GM23248 (cell line): ENCODE measurements around the gene DLX6. TPM values are rescaled to one million over a fixed set of nuclear protein-coding genes. Genes with fewer than 3 reads are reported as not detected.

Experiments
- DNase-seq: peaks from one replicate; pipeline ENCODE4 v3.0.0-alpha.2; 2015
- H2AFZ ChIP-seq: fragments of 200-600 bp; sonication (generic); 2 replicates; pipeline ENCODE4 v1.6.1; 2016; ENCODE audit warnings: antibody characterized with exemption
- H3F3A ChIP-seq: fragments of 200-600 bp; sonication (generic); 2 replicates; pipeline ENCODE4 v1.6.1; 2016; ENCODE audit warnings: mild to moderate bottlenecking, antibody characterized with exemption, mixed run types; ENCODE audit not compliant: insufficient read depth
- H3K27ac ChIP-seq: fragments of 200-600 bp; sonication (generic); 2 replicates; pipeline ENCODE4 v1.5.1; 2016; ENCODE audit warnings: mild to moderate bottlenecking
- H3K27me3 ChIP-seq: fragments of 200-600 bp; sonication (generic); replicated peaks from 2 replicates; pipeline ENCODE4 v1.6.1; 2016; ENCODE audit warnings: mild to moderate bottlenecking; ENCODE audit not compliant: insufficient read depth
- H3K36me3 ChIP-seq: fragments of 200-600 bp; sonication (generic); 2 replicates; pipeline ENCODE4 v1.6.1; 2016; ENCODE audit warnings: low read depth, mild to moderate bottlenecking
- H3K4me1 ChIP-seq: fragments of 200-600 bp; sonication (generic); 2 replicates; pipeline ENCODE4 v1.6.1; 2016; ENCODE audit warnings: mild to moderate bottlenecking; ENCODE audit not compliant: insufficient read depth
- H3K4me2 ChIP-seq: fragments of 200-600 bp; sonication (generic); one replicate; pipeline ENCODE4 v1.6.1; 2016; ENCODE audit warnings: mild to moderate bottlenecking; ENCODE audit not compliant: unreplicated experiment
- H3K4me3 ChIP-seq: fragments of 200-600 bp; sonication (generic); 2 replicates; pipeline ENCODE4 v1.5.1; 2016; ENCODE audit warnings: mild to moderate bottlenecking
- H3K79me2 ChIP-seq: fragments of 200-600 bp; sonication (generic); 2 replicates; pipeline ENCODE4 v1.6.1; 2016; ENCODE audit warnings: mild to moderate bottlenecking; ENCODE audit not compliant: insufficient read depth
- H3K9ac ChIP-seq: fragments of 200-600 bp; sonication (generic); 2 replicates; pipeline ENCODE4 v1.6.1; 2016; ENCODE audit warnings: mild to moderate bottlenecking
- H3K9me2 ChIP-seq: fragments of 200-600 bp; sonication (generic); 2 replicates; pipeline ENCODE4 v1.6.1; 2016; ENCODE audit warnings: mixed run types, mild to moderate bottlenecking, moderate library complexity; ENCODE audit not compliant: insufficient read depth
- H3K9me3 ChIP-seq: fragments of 200-600 bp; sonication (generic); one replicate; pipeline ENCODE4 v1.6.1; 2017; ENCODE audit warnings: low read depth
- H4K20me1 ChIP-seq: fragments of 200-600 bp; sonication (generic); 2 replicates; pipeline ENCODE4 v1.6.0; 2016; ENCODE audit not compliant: insufficient read depth
- EZH2 ChIP-seq: fragments of 200-600 bp; sonication (generic); IDR thresholded peaks from 2 replicates; pipeline ENCODE4 v1.6.1; 2018; ENCODE audit warnings: antibody characterized with exemption, mild to moderate bottlenecking; ENCODE audit not compliant: insufficient read depth, poor library complexity, severe bottlenecking
- EZH2phosphoT487 ChIP-seq: fragments of 200-600 bp; sonication (generic); IDR thresholded peaks from 2 replicates; pipeline ENCODE4 v1.6.1; 2018; ENCODE audit warnings: antibody characterized with exemption, moderate library complexity, mild to moderate bottlenecking, low read depth; ENCODE audit not compliant: insufficient read depth
- WGBS, 2 experiments: methylation state at CpG; one replicate each; pipeline ENCODE4 v1.1.6; 2015 to 2017; ENCODE audit warnings: low lambda C conversion rate in 2 of 2, low coverage in 1 of 2; ENCODE audit errors: missing lambda C conversion rate in 2 of 2; 5-methylcytosine and 5-hydroxymethylcytosine counted together
- in situ Hi-C: fragments of 300-500 bp; cut with MboI; formaldehyde crosslinking; loops from 2 replicates; pipeline ENCODE4 v1.15.0; 2020
- polyA plus RNA-seq: library from polyadenylated mRNA; unstranded; fragments of >200 nt; fragmentation: Nextera tagmentation; extraction: Ambion mirVana; gene quantifications from 2 replicates; pipeline ENCODE4 v1.2.1, GENCODE V29; 2016
- total RNA-seq: library from RNA; depleted of rRNA; stranded (reverse); fragments of >200 nt; shearing (Covaris generic); gene quantifications from 2 replicates; pipeline ENCODE4 v1.2.3, GENCODE V29; 2014

Gene DLX6
- total and polyA plus RNA-seq, 2 experiments from 2014 or later = not detected

GRCh38 chr7:96982586-96982985 is 22.8 kb upstream of the DLX6 start:
- Histone ChIP-seq H2AFZ (no peak overlapping the region), H3K4me2 (no peak overlapping the region), H3F3A (no peaks in the 10 kb centered on the region), H3K4me3 (no peak overlapping the region), H3K79me2 (no peaks in the 10 kb centered on the region), H3K36me3 (no peaks in the 10 kb centered on the region), H3K9me3 (no peaks in the 10 kb centered on the region), H3K9me2 (no peaks in the 10 kb centered on the region), H3K27ac (no peak overlapping the region), H3K4me1 (no peaks in the 10 kb centered on the region), H3K9ac (no peak overlapping the region), H3K27me3 (peaks cover 15% of the 10 kb centered on the region), H4K20me1 (no peaks in the 10 kb centered on the region)
- in situ Hi-C loops = no loop called here
- no peak for TF ChIP-seq EZH2
- no peak for TF ChIP-seq EZH2phosphoT487
- DNase-seq = no peak
- 53 to 55% methylated on average over 1 of the region's 1 CpG for WGBS, 2 experiments

- Histone ChIP-seq H3K4me1 (no peaks in the 10 kb centered on the region), H3K9me3 (no peaks in the 10 kb centered on the region), H3K4me2 (no peak overlapping the region), H3K79me2 (no peaks in the 10 kb centered on the region), H3K27ac (no peak overlapping the region), H3F3A (no peaks in the 10 kb centered on the region), H3K4me3 (no peak overlapping the region), H2AFZ (no peak overlapping the region), H4K20me1 (no peaks in the 10 kb centered on the region), H3K27me3 (peaks cover 47% of the 10 kb centered on the region), H3K36me3 (no peaks in the 10 kb centered on the region), H3K9ac (no peak overlapping the region), H3K9me2 (no peaks in the 10 kb centered on the region)
- TF ChIP-seq EZH2 (no peak), EZH2phosphoT487 (no peak)
- DNase-seq = no peak
- in situ Hi-C loops = no loop called here
- WGBS, 2 experiments = 22 to 49% methylated on average over 1 of the region's 1 CpG
These were observed 19.4 kb upstream of the DLX6 start for GRCh38 chr7:96985992-96986391.

- Histone ChIP-seq H3K9ac (no peak overlapping the region), H3K36me3 (no peaks in the 10 kb centered on the region), H3K4me1 (no peaks in the 10 kb centered on the region), H3K79me2 (no peaks in the 10 kb centered on the region), H3K27me3 (peaks cover 56% of the 10 kb centered on the region), H3F3A (no peaks in the 10 kb centered on the region), H2AFZ (no peak overlapping the region), H3K9me3 (no peaks in the 10 kb centered on the region), H3K9me2 (no peaks in the 10 kb centered on the region), H4K20me1 (no peaks in the 10 kb centered on the region), H3K4me2 (no peak overlapping the region), H3K27ac (no peak overlapping the region), H3K4me3 (no peak overlapping the region)
- TF ChIP-seq EZH2 (no peak), EZH2phosphoT487 (no peak)
- 9 to 18% methylated on average over 1 of the region's 1 CpG for WGBS, 2 experiments
- no peak for DNase-seq
- in situ Hi-C loops = no loop called here
These were observed 18.5 kb upstream of the DLX6 start for GRCh38 chr7:96986901-96987300.

- Histone ChIP-seq H2AFZ (no peak overlapping the region), H3K36me3 (no peaks in the 10 kb centered on the region), H3K9me2 (no peaks in the 10 kb centered on the region), H3K79me2 (no peaks in the 10 kb centered on the region), H3K27ac (no peak overlapping the region), H4K20me1 (no peaks in the 10 kb centered on the region), H3K4me1 (no peaks in the 10 kb centered on the region), H3K9me3 (no peaks in the 10 kb centered on the region), H3K4me2 (no peak overlapping the region), H3K4me3 (no peak overlapping the region), H3K9ac (no peak overlapping the region), H3F3A (no peaks in the 10 kb centered on the region), H3K27me3 (peaks cover 65% of the 10 kb centered on the region)
- DNase-seq = no peak
- TF ChIP-seq EZH2 = no peak
- TF ChIP-seq EZH2phosphoT487 = no peak
- in situ Hi-C loops = no loop called here
These were observed 17.6 kb upstream of the DLX6 start for GRCh38 chr7:96987719-96988118.

GRCh38 chr7:96989241-96989858 is 16.0 kb upstream of the DLX6 start:
- H3K9me2 ChIP-seq = no peaks in the 10 kb centered on the region
- DNase-seq = no peak
- in situ Hi-C loops = no loop called here
- no peaks in the 10 kb centered on the region for H3F3A ChIP-seq
- TF ChIP-seq EZH2phosphoT487 = no peak
- no peak for TF ChIP-seq EZH2
- H4K20me1 ChIP-seq = no peaks in the 10 kb centered on the region
- no peak overlapping the region for H3K27ac ChIP-seq
- no peak overlapping the region for H2AFZ ChIP-seq
- H3K4me1 ChIP-seq = no peaks in the 10 kb centered on the region
- H3K36me3 ChIP-seq = no peaks in the 10 kb centered on the region
- WGBS, 2 experiments = 3% methylated on average over 22 of the region's 22 CpGs
- H3K4me2 ChIP-seq = no peak overlapping the region
- H3K27me3 ChIP-seq = peaks cover 80% of the 10 kb centered on the region
- no peaks in the 10 kb centered on the region for H3K9me3 ChIP-seq
- no peak overlapping the region for H3K9ac ChIP-seq
- no peak overlapping the region for H3K4me3 ChIP-seq
- H3K79me2 ChIP-seq = no peaks in the 10 kb centered on the region
